ENCODE results near the gene NPIPB5.
"Not testable (repeated sequence)": the region's sequence is repeated elsewhere in the genome, so short reads cannot be mapped to it uniquely, and the experiment has no call there.

DNA sequence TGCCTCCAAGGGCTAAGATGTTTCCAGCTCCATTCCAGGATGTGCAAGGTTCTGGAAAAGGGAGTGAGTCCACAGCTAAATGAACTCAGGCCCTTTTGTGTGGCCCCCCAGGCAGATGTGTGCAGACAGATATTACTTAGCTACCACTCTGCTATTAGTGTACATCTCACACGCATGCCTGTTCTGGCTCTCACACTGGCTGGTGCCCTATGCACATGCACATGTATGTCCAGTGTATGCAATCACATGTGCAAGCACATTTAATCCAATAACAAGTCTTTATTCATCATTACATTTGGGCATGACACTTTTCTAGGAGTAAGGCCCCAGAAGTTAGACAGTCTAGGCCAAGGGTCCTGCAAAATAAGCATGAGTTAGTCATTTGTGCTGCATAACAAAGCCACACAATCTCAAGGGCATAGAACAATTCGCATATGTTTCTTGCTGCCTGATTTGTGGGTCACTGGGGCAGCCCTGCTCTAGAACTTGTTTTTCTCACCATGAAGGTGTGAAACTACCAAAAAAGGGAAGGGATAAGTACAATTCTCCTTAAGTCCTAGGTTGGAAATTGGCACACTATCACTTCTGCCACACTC, 36.6 kb downstream of the NPIPB5 start:
- TF ChIP-seq, protein P1, sequence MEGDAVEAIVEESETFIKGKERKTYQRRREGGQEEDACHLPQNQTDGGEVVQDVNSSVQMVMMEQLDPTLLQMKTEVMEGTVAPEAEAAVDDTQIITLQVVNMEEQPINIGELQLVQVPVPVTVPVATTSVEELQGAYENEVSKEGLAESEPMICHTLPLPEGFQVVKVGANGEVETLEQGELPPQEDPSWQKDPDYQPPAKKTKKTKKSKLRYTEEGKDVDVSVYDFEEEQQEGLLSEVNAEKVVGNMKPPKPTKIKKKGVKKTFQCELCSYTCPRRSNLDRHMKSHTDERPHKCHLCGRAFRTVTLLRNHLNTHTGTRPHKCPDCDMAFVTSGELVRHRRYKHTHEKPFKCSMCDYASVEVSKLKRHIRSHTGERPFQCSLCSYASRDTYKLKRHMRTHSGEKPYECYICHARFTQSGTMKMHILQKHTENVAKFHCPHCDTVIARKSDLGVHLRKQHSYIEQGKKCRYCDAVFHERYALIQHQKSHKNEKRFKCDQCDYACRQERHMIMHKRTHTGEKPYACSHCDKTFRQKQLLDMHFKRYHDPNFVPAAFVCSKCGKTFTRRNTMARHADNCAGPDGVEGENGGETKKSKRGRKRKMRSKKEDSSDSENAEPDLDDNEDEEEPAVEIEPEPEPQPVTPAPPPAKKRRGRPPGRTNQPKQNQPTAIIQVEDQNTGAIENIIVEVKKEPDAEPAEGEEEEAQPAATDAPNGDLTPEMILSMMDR (IDR thresholded peaks at IDR 0.05), result not testable (repeated sequence)
- TF ChIP-seq POLR2A (IDR thresholded peaks at IDR 0.05), result not testable (repeated sequence)
